Neural cell (in vitro differentiated cells): ENCODE measurements around the gene NT5DC2.

Experiments
- EP300 ChIP-seq: fragments of 450-650 bp; conservative IDR thresholded peaks from 2 replicates; pipeline ENCODE4 v1.6.1; 2014; ENCODE audit warnings: antibody characterized with exemption, mild to moderate bottlenecking, moderate library complexity; ENCODE audit not compliant: poor library complexity, severe bottlenecking
- EZH2 ChIP-seq: fragments of 200-600, 300-800 bp; shearing (Covaris generic), sonication (generic); IDR thresholded peaks from 2 replicates; pipeline ENCODE4 v1.6.1; 2014; ENCODE audit warnings: antibody characterized with exemption, low read length, borderline replicate concordance, mild to moderate bottlenecking; ENCODE audit not compliant: insufficient read depth, poor library complexity, severe bottlenecking
- SMC3 ChIP-seq: fragments of 450-650 bp; conservative IDR thresholded peaks from 2 replicates; pipeline ENCODE4 v1.6.1; 2014; ENCODE audit warnings: antibody characterized with exemption, mild to moderate bottlenecking, moderate library complexity; ENCODE audit not compliant: poor library complexity
- TAF1 ChIP-seq: IDR thresholded peaks from 2 replicates; pipeline ENCODE4 v1.6.1; 2012; ENCODE audit warnings: low read depth
- TF ChIP-seq, protein P1 (sequence below): fragments of 450-650 bp; IDR thresholded peaks from 2 replicates; pipeline ENCODE4 v1.5.1; 2014; ENCODE audit warnings: antibody characterized with exemption, mild to moderate bottlenecking, moderate library complexity; ENCODE audit not compliant: poor library complexity, severe bottlenecking
- TF ChIP-seq, protein P2 (sequence below): IDR thresholded peaks from 2 replicates; pipeline ENCODE4 v1.6.1; 2012; ENCODE audit warnings: borderline replicate concordance

DNA sequence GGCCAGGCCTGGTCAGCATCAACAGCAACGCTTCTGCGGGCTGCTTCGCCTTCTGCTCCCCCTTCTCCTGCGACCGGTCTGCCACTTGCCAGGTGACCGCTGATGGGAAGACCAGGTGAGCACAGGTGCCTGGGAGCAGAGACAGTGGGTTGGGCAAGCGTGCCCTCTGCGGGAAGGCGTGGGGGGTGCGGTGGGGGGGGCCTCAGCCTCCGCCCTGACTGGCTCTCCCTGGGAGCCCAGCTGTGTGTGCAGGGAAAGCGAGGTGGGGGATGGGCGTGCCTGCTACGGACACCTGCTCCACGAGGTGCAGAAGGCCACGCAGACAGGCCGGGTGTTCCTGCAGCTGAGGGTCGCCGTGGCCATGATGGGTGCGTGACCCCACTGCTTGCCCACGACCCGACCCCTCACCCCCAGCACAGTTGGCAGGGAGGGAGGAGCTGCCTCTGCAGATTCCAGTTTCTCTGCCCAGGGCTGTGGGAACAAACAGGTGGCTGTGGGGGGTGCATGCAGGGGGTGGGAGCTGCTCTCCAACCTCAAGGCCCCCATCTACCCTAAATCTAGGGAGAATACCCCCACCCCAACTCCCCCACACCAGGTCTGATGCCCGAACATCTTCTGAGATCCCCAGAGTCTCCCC is 29.8 kb downstream of the NT5DC2 start:
- TF ChIP-seq, protein P1, sequence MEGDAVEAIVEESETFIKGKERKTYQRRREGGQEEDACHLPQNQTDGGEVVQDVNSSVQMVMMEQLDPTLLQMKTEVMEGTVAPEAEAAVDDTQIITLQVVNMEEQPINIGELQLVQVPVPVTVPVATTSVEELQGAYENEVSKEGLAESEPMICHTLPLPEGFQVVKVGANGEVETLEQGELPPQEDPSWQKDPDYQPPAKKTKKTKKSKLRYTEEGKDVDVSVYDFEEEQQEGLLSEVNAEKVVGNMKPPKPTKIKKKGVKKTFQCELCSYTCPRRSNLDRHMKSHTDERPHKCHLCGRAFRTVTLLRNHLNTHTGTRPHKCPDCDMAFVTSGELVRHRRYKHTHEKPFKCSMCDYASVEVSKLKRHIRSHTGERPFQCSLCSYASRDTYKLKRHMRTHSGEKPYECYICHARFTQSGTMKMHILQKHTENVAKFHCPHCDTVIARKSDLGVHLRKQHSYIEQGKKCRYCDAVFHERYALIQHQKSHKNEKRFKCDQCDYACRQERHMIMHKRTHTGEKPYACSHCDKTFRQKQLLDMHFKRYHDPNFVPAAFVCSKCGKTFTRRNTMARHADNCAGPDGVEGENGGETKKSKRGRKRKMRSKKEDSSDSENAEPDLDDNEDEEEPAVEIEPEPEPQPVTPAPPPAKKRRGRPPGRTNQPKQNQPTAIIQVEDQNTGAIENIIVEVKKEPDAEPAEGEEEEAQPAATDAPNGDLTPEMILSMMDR, result no peak
- no peak for TF ChIP-seq TAF1
- TF ChIP-seq EZH2, result no peak
- no peak for TF ChIP-seq EP300
- TF ChIP-seq, protein P2, sequence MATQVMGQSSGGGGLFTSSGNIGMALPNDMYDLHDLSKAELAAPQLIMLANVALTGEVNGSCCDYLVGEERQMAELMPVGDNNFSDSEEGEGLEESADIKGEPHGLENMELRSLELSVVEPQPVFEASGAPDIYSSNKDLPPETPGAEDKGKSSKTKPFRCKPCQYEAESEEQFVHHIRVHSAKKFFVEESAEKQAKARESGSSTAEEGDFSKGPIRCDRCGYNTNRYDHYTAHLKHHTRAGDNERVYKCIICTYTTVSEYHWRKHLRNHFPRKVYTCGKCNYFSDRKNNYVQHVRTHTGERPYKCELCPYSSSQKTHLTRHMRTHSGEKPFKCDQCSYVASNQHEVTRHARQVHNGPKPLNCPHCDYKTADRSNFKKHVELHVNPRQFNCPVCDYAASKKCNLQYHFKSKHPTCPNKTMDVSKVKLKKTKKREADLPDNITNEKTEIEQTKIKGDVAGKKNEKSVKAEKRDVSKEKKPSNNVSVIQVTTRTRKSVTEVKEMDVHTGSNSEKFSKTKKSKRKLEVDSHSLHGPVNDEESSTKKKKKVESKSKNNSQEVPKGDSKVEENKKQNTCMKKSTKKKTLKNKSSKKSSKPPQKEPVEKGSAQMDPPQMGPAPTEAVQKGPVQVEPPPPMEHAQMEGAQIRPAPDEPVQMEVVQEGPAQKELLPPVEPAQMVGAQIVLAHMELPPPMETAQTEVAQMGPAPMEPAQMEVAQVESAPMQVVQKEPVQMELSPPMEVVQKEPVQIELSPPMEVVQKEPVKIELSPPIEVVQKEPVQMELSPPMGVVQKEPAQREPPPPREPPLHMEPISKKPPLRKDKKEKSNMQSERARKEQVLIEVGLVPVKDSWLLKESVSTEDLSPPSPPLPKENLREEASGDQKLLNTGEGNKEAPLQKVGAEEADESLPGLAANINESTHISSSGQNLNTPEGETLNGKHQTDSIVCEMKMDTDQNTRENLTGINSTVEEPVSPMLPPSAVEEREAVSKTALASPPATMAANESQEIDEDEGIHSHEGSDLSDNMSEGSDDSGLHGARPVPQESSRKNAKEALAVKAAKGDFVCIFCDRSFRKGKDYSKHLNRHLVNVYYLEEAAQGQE, result no peak
- no peak for TF ChIP-seq SMC3
